Activated CD4-positive, alpha-beta T cell treated with anti-CD3 and anti-CD28 coated beads, Interleukin-2, Interleukin-4, amounts not matched to agents 100 ng/mL and 50 ng/mL, durations not matched to agents 16 hours and 8 hours (primary cell): Measurements from ENCODE around the gene CELA3B.
"Not testable (repeated sequence)": the region's sequence is repeated elsewhere in the genome, so short reads cannot be mapped to it uniquely, and the experiment has no call there.

Source experiments
- DNase-seq: peaks from one replicate; pipeline ENCODE4 v3.0.0-alpha.2; 2020; ENCODE audit warnings: low spot score

Gene CELA3B

GRCh38 chr1:22007262-22007661, 30.4 kb downstream of the CELA3B start:
- not testable (repeated sequence) for DNase-seq

- DNase-seq, result not testable (repeated sequence)
Observed at GRCh38 chr1:22009566-22009965, 32.7 kb downstream of the CELA3B start.

- not testable (repeated sequence) for DNase-seq
Observed at GRCh38 chr1:22012752-22013151, 35.9 kb downstream of the CELA3B start.

- DNase-seq, result not testable (repeated sequence)
Observed at GRCh38 chr1:22014575-22015206, 37.9 kb downstream of the CELA3B start.

- peak; percentile 83 for DNase-seq
Observed at GRCh38 chr1:22018583-22019559, 42.0 kb downstream of the CELA3B start.

- no peak for DNase-seq
Observed at GRCh38 chr1:22021061-22021460, 44.2 kb downstream of the CELA3B start.

- peak; percentile 71 for DNase-seq
Observed at GRCh38 chr1:22024485-22025367, 47.9 kb downstream of the CELA3B start.

GRCh38 chr1:22025368-22026155, 48.7 kb downstream of the CELA3B start:
- DNase-seq, result peak; percentile 94

GRCh38 chr1:22026924-22027289, 50.1 kb downstream of the CELA3B start:
- DNase-seq, result no peak

- DNase-seq, result no peak
Observed at GRCh38 chr1:22030057-22030456, 53.2 kb downstream of the CELA3B start.

GRCh38 chr1:22030473-22030872, 53.7 kb downstream of the CELA3B start:
- no peak for DNase-seq

GRCh38 chr1:22031214-22031962, 54.6 kb downstream of the CELA3B start:
- peak; percentile 19 for DNase-seq

GRCh38 chr1:22034834-22035233, 58.0 kb downstream of the CELA3B start:
- DNase-seq, result not testable (repeated sequence)

- no peak for DNase-seq
Observed at GRCh38 chr1:22037520-22037919, 60.7 kb downstream of the CELA3B start.

- DNase-seq, result no peak
Observed at GRCh38 chr1:22038036-22038435, 61.2 kb downstream of the CELA3B start.
